Testis (tissue), 3 donors: ENCODE data around the gene ANKRD34C. TPM values are rescaled to one million over a fixed set of nuclear protein-coding genes. Genes with fewer than 3 reads are reported as not detected.

Experiments
- DNase-seq: peaks from one replicate; pipeline ENCODE4 v3.0.0-alpha.2; 2019
- H3K27ac ChIP-seq, 2 donors: fragments of 200-600 bp; sonication (generic); one replicate each; pipeline ENCODE4 v1.5.1; 2019
- H3K27me3 ChIP-seq: fragments of 200-600 bp; sonication (generic); one replicate; pipeline ENCODE4 v1.5.1; 2019
- H3K36me3 ChIP-seq: fragments of 200-600 bp; sonication (generic); one replicate; pipeline ENCODE4 v1.5.1; 2017; ENCODE audit warnings: low read depth; ENCODE audit errors: missing control alignments
- H3K4me1 ChIP-seq: fragments of 200-600 bp; sonication (generic); one replicate; pipeline ENCODE4 v1.5.1; 2019
- H3K4me3 ChIP-seq, 2 donors: fragments of 200-600 bp; sonication (generic); one replicate each; pipeline ENCODE4 v1.5.1; 2017 to 2019
- H3K9me3 ChIP-seq: fragments of 200-600 bp; sonication (generic); one replicate; pipeline ENCODE4 v1.5.1; 2017
- CTCF ChIP-seq, 3 experiments: fragments of 450-650 bp in 2 of 3; fragments of 200-600 bp in 1 of 3; sonication (generic) in 1 of 3; IDR thresholded peaks; one replicate each; pipeline ENCODE4 v1.5.1; 2016 to 2019; ENCODE audit warnings: antibody characterized with exemption in 3 of 3, mild to moderate bottlenecking in 2 of 3, moderate library complexity in 1 of 3
- POLR2A ChIP-seq: fragments of 450-650 bp; IDR thresholded peaks from one replicate; pipeline ENCODE4 v1.6.1; 2017; ENCODE audit warnings: antibody characterized with exemption, mild to moderate bottlenecking, moderate library complexity
- WGBS, 2 donors: methylation state at CpG; one replicate each; pipeline ENCODE4 v1.1.5; 2018; 5-methylcytosine and 5-hydroxymethylcytosine counted together
- intact Hi-C: fragments of 100-400 bp; cut with DNase I; formaldehyde crosslinking; loops from one replicate; pipeline ENCODE4 v1.15.1; 2023; ENCODE audit warnings: low total_unique reads
- polyA plus RNA-seq: library from polyadenylated mRNA; stranded (reverse); fragments of 350-450 nt; fragmentation: Illumina TruSeq; extraction: RNeasy Lipid Tissue Mini Kit (QIAGEN cat#74804); gene quantifications from one replicate; pipeline ENCODE4 v1.2.3, GENCODE V29; 2014; ENCODE audit warnings: low read depth, low replicate concordance; ENCODE audit not compliant: insufficient read depth
- total RNA-seq, 2 donors: library from RNA; depleted of rRNA; stranded (reverse); fragments of >200 nt; gene quantifications; one replicate each; pipeline ENCODE4 v1.2.3, GENCODE V29; 2016

The ANKRD34C gene
- total and polyA plus RNA-seq, 3 donors from 2014 or later: 0.08 to 0.12 (median 0.12) TPM

GRCh38 chr15:79308874-79309273, 26.4 kb downstream of the ANKRD34C start:
- no peaks in the 10 kb centered on the region for H3K27me3 ChIP-seq
- peaks cover 6% of the 10 kb centered on the region for H3K4me1 ChIP-seq
- no peak overlapping the region for H3K27ac ChIP-seq
- H3K4me3 ChIP-seq: no peak overlapping the region
- H3K36me3 ChIP-seq: no peaks in the 10 kb centered on the region
- no peak for TF ChIP-seq POLR2A
- TF ChIP-seq CTCF (IDR thresholded peaks at IDR 0.05): no peak
- H3K9me3 ChIP-seq: no peaks in the 10 kb centered on the region
- DNase-seq: no peak
- 46 to 61% methylated on average over 2 of the region's 2 CpGs for WGBS, 2 donors
- intact Hi-C loops: no loop called here

GRCh38 chr15:79310612-79310984, 28.1 kb downstream of the ANKRD34C start:
- 0 to 1% methylated on average over 9 to 12 of the region's 17 CpGs for WGBS, 2 donors
- no peaks in the 10 kb centered on the region for H3K9me3 ChIP-seq
- no peak for DNase-seq
- H3K4me1 ChIP-seq: peaks cover 6% of the 10 kb centered on the region
- no peak overlapping the region for H3K27ac ChIP-seq
- H3K27me3 ChIP-seq: no peaks in the 10 kb centered on the region
- H3K36me3 ChIP-seq: no peaks in the 10 kb centered on the region
- TF ChIP-seq CTCF (IDR thresholded peaks at IDR 0.05) (no peak), POLR2A (no peak)
- intact Hi-C loops: no loop called here
- H3K4me3 ChIP-seq: peak overlapping the region; percentile 79 to 82

GRCh38 chr15:79310985-79311900, 28.7 kb downstream of the ANKRD34C start, which contains the start of gene TMED3:
Gene TMED3 (plus strand): TSS chr15:79311112. CDS start chr15:79311250, 138 bp downstream.
- Histone ChIP-seq H3K27me3 (no peaks in the 10 kb centered on the region), H3K4me3 (peak within 1 kb of the TSS; percentile 79 to 82), H3K9me3 (no peaks in the 10 kb centered on the region), H3K27ac (peak within 1 kb of the TSS in 1 of 2 donors; percentile 10), H3K4me1 (peaks cover 6% of the 10 kb centered on the region), H3K36me3 (no peaks in the 10 kb centered on the region)
- intact Hi-C loops: no loop called here
- 1 to 2% methylated on average over 25 to 27 of the region's 76 CpGs for WGBS, 2 donors
- DNase-seq: peak; percentile 82
- TF ChIP-seq POLR2A (no peak), CTCF (IDR thresholded peaks at IDR 0.05) (no peak)

- Histone ChIP-seq H3K27ac (no peak overlapping the region), H3K27me3 (no peaks in the 10 kb centered on the region), H3K36me3 (no peaks in the 10 kb centered on the region), H3K9me3 (no peaks in the 10 kb centered on the region), H3K4me1 (peaks cover 6% of the 10 kb centered on the region), H3K4me3 (peak overlapping the region in 1 of 2 donors; percentile 79)
- intact Hi-C loops: no loop called here
- no peak for DNase-seq
- WGBS, 2 donors: 63 to 70% methylated on average over 8 of the region's 8 CpGs
- TF ChIP-seq CTCF (IDR thresholded peaks at IDR 0.05) (no peak), POLR2A (no peak)
Measured at GRCh38 chr15:79311901-79312553, 29.5 kb downstream of the ANKRD34C start.
